Endothelial cell of hepatic sinusoid (primary cell): ENCODE data around the gene AKAP8L.

ENCODE experiments used
- in situ Hi-C: cut with HindIII; loops from 2 replicates; pipeline ENCODE4 v1.10.0; 2017; ENCODE audit warnings: low sequenced_read_pairs

AKAP8L gene

DNA sequence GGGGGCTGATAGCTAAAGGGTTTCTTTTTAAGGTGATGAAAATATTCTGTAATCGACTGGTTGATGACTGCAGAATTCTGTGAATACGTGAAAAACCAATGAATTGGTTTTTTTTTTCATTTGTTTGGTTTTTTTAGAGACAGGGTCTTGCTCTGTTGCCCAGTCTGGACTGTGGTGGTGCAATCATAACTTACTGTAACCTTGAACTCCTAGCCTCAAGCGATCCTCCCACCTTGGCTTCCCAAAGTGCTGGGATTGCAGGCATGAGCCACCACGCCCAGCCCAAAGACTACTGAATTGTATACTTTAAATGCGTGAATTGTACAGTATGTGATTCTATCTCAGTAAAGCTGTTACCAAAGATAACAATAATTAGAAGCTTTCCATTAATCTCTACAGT is 24.4 kb downstream of the AKAP8L start:
- in situ Hi-C loops: no loop called here

DNA sequence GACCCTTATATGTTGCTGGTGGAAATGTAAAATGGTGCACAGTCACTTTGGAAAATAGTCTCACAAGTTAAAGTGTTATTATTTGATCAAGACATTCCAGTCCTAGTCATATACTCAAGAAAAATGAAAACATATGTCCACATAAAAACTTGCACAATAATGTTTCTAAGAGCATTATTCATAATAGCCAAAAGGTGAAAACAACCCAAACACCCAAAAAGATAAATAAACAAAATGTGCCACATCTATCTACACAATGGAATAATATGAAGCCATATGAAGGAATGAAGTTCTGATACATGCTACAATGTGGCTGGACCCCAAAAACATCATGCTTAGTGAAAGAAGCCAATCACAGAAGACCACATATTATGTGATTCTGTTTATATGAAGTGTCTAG is 24.8 kb downstream of the AKAP8L start:
- in situ Hi-C loops: no loop called here

DNA sequence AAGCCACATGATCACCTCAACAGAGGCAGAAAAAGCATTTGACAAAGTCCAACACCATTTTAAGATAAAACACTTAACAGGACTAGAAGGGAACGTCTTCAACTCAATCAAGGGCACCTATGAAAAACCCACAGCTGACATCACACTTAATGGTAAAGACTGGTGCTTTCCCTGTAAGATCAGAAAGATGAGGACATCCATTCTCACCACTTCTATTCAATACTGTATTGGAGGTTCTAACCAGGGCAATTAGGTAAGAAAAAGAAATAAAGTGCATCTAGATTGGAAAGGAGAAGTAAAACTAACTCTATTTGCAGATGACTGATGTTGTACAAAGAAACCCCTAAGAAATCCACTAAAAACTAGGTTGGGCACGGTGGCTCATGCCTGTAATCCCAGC is 28.0 kb downstream of the AKAP8L start:
- in situ Hi-C loops: no loop called here

DNA sequence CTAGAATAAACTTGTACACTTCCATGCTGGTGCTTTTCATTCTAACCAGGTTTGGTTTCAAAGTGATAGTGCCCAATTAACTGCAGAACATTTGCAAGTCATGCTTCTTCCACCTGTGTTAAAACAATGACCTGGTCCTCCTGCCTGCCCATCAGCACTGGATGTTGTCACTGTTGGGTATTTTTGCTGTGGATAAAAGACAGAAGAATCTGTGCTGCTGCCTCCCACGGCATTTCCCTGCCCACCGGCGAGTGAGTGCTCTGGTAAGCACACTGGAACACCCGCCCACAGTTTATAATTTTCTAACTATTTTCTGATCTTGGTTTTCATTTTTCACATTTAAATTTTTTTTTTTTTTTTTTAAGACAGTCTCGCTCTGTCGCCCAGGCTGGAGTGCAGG is 36.9 kb downstream of the AKAP8L start:
- in situ Hi-C loops: no loop called here

GRCh38 chr19:15381429-15381828 is 37.4 kb downstream of the AKAP8L start:
- in situ Hi-C loops: no loop called here

- in situ Hi-C loops: loop anchor here (5.0 kb wide), 1 partner anchor 88 kb away; no protein-coding TSS in a partner anchor
Measured at GRCh38 chr19:15379999-15380647, 38.7 kb downstream of the AKAP8L start.

DNA sequence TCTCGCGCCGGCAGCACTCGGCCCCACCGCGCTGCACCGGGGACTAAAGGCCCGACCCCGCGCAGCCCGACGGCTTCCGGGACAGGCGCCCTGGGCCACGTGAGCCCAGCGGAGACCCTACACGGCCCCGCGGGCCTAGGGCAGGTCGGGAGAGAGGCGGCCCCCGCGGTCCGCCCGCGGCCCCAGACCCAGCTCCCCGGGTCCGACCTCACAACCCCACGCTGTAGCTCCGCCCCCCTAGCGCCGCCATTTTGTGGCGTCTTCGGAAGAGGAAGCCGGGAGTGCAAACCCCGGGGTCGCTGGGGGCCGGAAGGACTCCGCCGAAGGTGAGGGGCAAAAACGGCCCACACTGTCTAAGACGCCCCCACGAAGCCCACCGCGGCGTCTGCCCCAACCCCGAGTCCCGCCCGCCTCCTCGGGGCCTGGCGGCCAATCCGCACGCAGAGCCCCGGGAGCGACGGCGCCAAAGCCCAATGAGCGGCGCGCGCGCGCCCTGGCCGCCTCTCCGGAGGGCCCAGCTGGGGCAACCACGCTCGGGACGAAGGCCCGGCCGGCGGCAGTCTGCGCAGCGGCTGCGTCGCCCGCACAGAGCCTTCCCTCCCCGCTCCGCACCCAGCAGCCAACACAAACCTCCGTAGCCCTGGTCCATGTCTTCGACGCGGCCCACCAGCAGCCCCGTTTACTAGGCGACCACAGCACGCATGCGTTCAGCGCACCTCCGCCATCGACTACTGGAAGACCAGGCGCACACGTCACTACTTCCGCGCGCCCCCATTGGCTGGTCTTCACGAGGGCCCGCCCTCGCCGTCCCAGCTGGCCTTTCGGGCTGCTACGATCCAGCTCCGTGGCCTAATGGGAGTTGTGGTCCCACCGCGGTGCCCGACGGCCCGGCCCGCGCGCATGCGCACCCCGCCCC is 39.4 kb downstream of the AKAP8L start, which contains the start of gene AKAP8:
Gene AKAP8 (minus strand): TSS at position 705 of the 916 bp plus-strand sequence. CDS start 56 bp downstream, at position 649.
- in situ Hi-C loops: loop anchor here (5.0 kb wide), 1 partner anchor 87 kb away; no protein-coding TSS in a partner anchor

DNA sequence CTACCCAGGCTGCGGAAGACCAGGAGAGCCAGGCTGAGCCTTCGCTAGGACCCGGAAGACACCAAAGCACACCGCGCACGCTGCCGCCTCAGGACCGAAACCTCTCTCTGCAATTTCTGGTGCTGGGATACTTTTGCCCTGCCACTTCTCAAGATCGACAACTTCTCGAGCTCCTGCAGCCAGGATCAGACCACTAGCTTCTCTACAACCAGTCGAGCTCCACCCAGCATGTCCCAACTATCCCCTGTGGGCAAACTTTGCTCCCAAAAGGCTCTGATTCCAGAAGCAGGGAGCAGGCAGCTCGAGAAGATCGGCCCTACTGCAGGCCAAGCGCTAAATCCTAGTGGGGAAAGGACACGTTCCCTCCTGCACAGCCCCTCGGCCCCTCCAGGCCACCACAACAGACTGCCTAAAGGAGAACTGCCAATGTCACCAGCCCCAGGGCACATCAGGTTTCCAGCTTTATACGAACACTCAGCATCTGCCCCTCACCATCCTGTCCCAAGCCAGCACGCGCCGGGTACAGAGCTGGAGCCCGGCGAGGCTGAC is 40.2 kb downstream of the AKAP8L start:
- in situ Hi-C loops: loop anchor here (5.0 kb wide), 1 partner anchor 86 kb away; no protein-coding TSS in a partner anchor

DNA sequence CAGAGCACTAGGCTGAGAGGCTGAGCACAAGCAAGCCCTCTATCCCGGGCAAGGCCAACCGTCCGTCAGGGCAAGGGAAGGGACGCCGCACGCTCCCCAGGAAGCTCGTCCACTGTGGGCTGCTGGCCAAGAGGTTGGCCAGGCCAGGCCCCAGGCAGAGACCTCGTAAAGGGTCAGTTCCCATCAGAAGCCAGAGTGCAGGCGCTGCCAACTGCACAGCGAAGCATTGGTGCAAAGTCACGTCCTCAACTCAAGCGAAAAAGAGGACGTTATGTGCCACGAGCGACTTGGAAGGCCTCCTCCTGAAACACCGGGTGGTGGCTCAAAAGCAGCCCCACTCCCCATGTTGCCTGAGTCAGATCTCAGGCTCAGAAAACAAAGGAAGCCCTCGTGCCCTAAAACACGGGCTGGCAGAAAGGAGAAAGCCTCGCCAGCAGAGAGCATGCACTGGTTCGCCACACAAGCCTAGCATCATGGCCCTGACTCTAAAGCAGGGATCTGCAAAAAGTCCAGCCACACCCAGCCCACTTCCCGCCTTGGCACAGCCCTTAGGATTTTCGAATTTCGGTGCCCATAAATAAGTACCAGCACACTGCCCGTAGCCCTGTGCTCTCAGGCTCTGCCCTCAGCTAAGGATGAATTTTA is 43.9 kb downstream of the AKAP8L start:
- in situ Hi-C loops: loop anchor here (5.0 kb wide), 1 partner anchor 83 kb away; no protein-coding TSS in a partner anchor

GRCh38 chr19:15374105-15374651 is 44.6 kb downstream of the AKAP8L start:
- in situ Hi-C loops: no loop called here

DNA sequence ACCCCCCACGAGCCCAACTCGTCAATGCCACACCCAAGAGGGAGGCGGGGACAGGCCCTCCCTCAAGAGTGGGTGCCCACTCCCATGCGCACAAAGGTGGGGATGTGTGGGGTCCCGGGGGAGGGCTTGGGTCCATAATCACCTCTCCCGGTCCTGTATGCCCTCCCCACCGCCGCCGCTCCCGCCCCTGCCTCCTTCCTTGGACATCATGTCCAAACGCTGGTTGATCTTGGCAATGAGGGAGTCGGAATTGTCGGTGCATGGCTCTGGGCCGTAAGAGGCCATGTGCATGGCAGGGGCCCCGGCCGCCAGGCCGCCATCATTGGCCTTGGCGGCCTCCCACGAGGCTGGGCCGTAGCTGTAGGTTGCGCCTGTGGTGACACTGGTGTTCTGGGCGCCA is 45.1 kb downstream of the AKAP8L start:
- in situ Hi-C loops: no loop called here

- in situ Hi-C loops: no loop called here
Measured at GRCh38 chr19:15372891-15373301, 45.9 kb downstream of the AKAP8L start.

- in situ Hi-C loops: no loop called here
Measured at GRCh38 chr19:15372470-15372869, 46.3 kb downstream of the AKAP8L start.

GRCh38 chr19:15371786-15372380 is 46.9 kb downstream of the AKAP8L start:
- in situ Hi-C loops: no loop called here

GRCh38 chr19:15371119-15371518 is 47.7 kb downstream of the AKAP8L start:
- in situ Hi-C loops: no loop called here

DNA sequence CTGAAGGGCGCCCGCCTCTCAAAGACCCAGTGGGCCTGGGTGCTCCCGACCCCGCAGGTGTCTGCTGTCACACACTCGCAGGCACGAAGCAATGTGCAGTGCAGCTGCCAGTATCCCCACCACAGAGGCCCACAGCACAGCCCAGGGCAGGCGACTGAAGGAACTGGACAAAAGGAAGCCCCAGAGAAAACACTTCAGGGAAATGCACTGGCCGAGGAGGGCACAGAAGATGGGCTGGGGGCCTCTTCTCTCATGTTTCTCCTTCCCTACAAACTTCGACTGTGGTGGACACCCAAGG is 49.2 kb downstream of the AKAP8L start:
- in situ Hi-C loops: no loop called here

GRCh38 chr19:15368798-15369593 is 49.8 kb downstream of the AKAP8L start:
- in situ Hi-C loops: no loop called here

GRCh38 chr19:15368051-15368632 is 50.6 kb downstream of the AKAP8L start:
- in situ Hi-C loops: no loop called here

DNA sequence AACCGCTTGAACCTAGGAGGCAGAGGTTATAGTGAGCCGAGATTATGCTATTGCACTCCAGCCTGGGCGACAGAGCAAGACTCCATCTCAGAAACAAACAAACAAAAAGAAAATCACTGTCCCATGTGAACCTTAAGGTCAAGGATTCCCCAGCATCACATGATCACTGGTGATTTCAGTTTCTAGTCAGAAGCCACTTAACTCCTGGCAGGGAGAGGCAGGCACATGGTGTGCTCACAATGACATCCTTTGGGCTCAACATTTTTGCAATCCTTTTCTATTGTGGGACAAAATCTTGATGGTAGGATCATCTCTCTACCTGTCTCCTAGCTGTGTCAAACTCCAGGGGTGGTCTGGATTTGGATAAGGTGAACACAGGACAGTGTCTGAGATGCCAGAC is 51.3 kb downstream of the AKAP8L start:
- in situ Hi-C loops: no loop called here
